Vagina (tissue), 2 donors: ENCODE data around the gene HBG1.

Source experiments
- CTCF ChIP-seq, 3 experiments: fragments of 450-650 bp in 2 of 3; fragments of 200-600 bp in 1 of 3; sonication (generic) in 1 of 3; IDR thresholded peaks; one replicate each; pipeline ENCODE4 v1.5.1; 2017 to 2019; ENCODE audit warnings: antibody characterized with exemption in 3 of 3, mild to moderate bottlenecking in 2 of 3, moderate library complexity in 2 of 3
- POLR2A ChIP-seq, 2 donors: fragments of 450-650 bp; IDR thresholded peaks; one replicate each; pipeline ENCODE4 v1.6.1; 2017; ENCODE audit warnings: antibody characterized with exemption in 2 of 2, mild to moderate bottlenecking in 2 of 2, moderate library complexity in 2 of 2
- POLR2AphosphoS5 ChIP-seq, 2 donors: sonication (generic); formaldehyde crosslinking; IDR thresholded peaks; one replicate each; pipeline ENCODE4 v1.9.0; 2017; ENCODE audit warnings: antibody characterized with exemption in 2 of 2, mild to moderate bottlenecking in 2 of 2, low read depth in 1 of 2; ENCODE audit not compliant: insufficient read depth in 1 of 2

GRCh38 chr11:5229356-5229755, 20.3 kb downstream of the HBG1 start:
- TF ChIP-seq CTCF (IDR thresholded peaks at IDR 0.05) (no peak), POLR2A (IDR thresholded peaks at IDR 0.05) (no peak), POLR2AphosphoS5 (IDR thresholded peaks at IDR 0.05; ENCODE audit: insufficient read depth in 1 of 2, low read depth in 1 of 2) (no peak)
